H1 (cell line): ENCODE measurements around the gene NOD2. TPM values are rescaled to one million over a fixed set of nuclear protein-coding genes. Genes with fewer than 3 reads are reported as not detected.

Source experiments
- CTCF ChIA-PET: fragments of 300-600 bp; sonication (Branson Sonifier 250); formaldehyde crosslinking; loops from one replicate; lab custom pipeline; 2021; ENCODE audit not compliant: partially characterized antibody; lab: Charles Lee
- POLR2A ChIA-PET: fragments of 300-600 bp; sonication (Branson Sonifier 250); formaldehyde crosslinking; loops from one replicate; lab custom pipeline; 2021; ENCODE audit warnings: inconsistent platforms; ENCODE audit not compliant: partially characterized antibody; lab: Charles Lee
- DNase-seq, 2 experiments: peaks; one replicate each; pipeline versions ENCODE4 v3.0.0 to v3.0.0-alpha.2; 2010 to 2022; ENCODE audit warnings: low spot score in 2 of 2, low read depth in 1 of 2, mixed read lengths in 1 of 2
- FAIRE-seq: peaks from 2 replicates; lab custom pipeline; 2011; peaks lifted over from hg19 to GRCh38; lab: Jason Lieb, UNC
- H2AFZ ChIP-seq: 2 replicates; pipeline ENCODE4 v1.8.1; 2012; ENCODE audit warnings: low read length, inconsistent platforms
- H2AK5ac ChIP-seq: 2 replicates; pipeline ENCODE4 v1.6.1; 2013; ENCODE audit warnings: low read depth, low read length
- H2BK120ac ChIP-seq: replicated peaks from 2 replicates; pipeline ENCODE3; 2013; ENCODE audit warnings: low read depth, low read length, inconsistent platforms
- H2BK12ac ChIP-seq: 2 replicates; pipeline ENCODE4 v1.6.1; 2013; ENCODE audit warnings: low read depth, low read length
- H2BK15ac ChIP-seq: 2 replicates; pipeline ENCODE4 v1.6.1; 2013; ENCODE audit warnings: low read length
- H2BK20ac ChIP-seq: 2 replicates; pipeline ENCODE4 v1.6.1; 2013; ENCODE audit warnings: low read length
- H2BK5ac ChIP-seq: 2 replicates; pipeline ENCODE4 v1.6.1; 2013; ENCODE audit warnings: low read depth, low read length
- H3K14ac ChIP-seq: 2 replicates; pipeline ENCODE4 v1.6.1; 2013; ENCODE audit warnings: inconsistent platforms; ENCODE audit not compliant: insufficient read length
- H3K18ac ChIP-seq: 2 replicates; pipeline ENCODE4 v1.6.1; 2013; ENCODE audit warnings: low read length; ENCODE audit errors: extremely low read depth
- H3K23ac ChIP-seq: 2 replicates; pipeline ENCODE4 v1.6.1; 2013; ENCODE audit warnings: inconsistent platforms; ENCODE audit not compliant: insufficient read length
- H3K23me2 ChIP-seq: 2 replicates; pipeline ENCODE4 v1.6.1; 2013; ENCODE audit warnings: low read depth, low read length
- H3K27ac ChIP-seq: 2 replicates; pipeline ENCODE4 v1.6.1; 2011; ENCODE audit warnings: low read depth, low read length, inconsistent platforms
- H3K27me3 ChIP-seq, 4 experiments: replicated peaks in 1 of 4; 1 replicate in 1 of 4; 2 replicates in 3 of 4; pipeline versions ENCODE4 v1.6.1 to v1.8.1; 2011 to 2013; ENCODE audit warnings: low read length in 3 of 4, mild to moderate bottlenecking in 3 of 4, inconsistent platforms in 2 of 4, mixed read lengths in 2 of 4, moderate library complexity in 1 of 4; ENCODE audit not compliant: control insufficient read depth in 3 of 4, insufficient read depth in 3 of 4; ENCODE audit errors: extremely low read depth in 1 of 4
- H3K36me3 ChIP-seq, 4 experiments: 2 replicates each; pipeline versions ENCODE4 v1.6.1 to v1.8.1; 2011 to 2013; ENCODE audit warnings: mild to moderate bottlenecking in 4 of 4, low read length in 3 of 4, moderate library complexity in 2 of 4, control low read depth in 1 of 4, inconsistent platforms in 1 of 4; ENCODE audit not compliant: insufficient read depth in 4 of 4, control insufficient read depth in 2 of 4
- H3K4ac ChIP-seq: replicated peaks from 2 replicates; pipeline ENCODE3; 2013; ENCODE audit warnings: low read length, low read depth, mixed read lengths, inconsistent platforms; ENCODE audit not compliant: insufficient read length
- H3K4me1 ChIP-seq, 4 experiments: replicated peaks in 1 of 4; 1 replicate in 1 of 4; 2 replicates in 3 of 4; pipeline versions ENCODE4 v1.6.1 to v1.8.1; 2011 to 2013; ENCODE audit warnings: low read length in 3 of 4, inconsistent platforms in 2 of 4, mixed read lengths in 1 of 4; ENCODE audit not compliant: insufficient read depth in 4 of 4, control insufficient read depth in 3 of 4
- H3K4me2 ChIP-seq, 2 experiments: 2 replicates each; pipeline versions ENCODE4 v1.6.1 to v1.8.1; 2011 to 2013; ENCODE audit warnings: low read depth in 2 of 2, low read length in 2 of 2, control low read depth in 1 of 2, inconsistent platforms in 1 of 2, mild to moderate bottlenecking in 1 of 2; ENCODE audit not compliant: insufficient read depth in 1 of 2
- H3K4me3 ChIP-seq, 4 experiments: fragments of 200-600, 300-600 bp in 1 of 4; sonication (generic), shearing (Covaris generic), sonication (Bioruptor Twin) in 1 of 4; 2 replicates each; pipeline versions ENCODE4 v1.5.1 to v1.8.1; 2011 to 2016; ENCODE audit warnings: low read length in 4 of 4, low read depth in 3 of 4, control low read depth in 2 of 4, inconsistent platforms in 2 of 4, mild to moderate bottlenecking in 2 of 4, mixed read lengths in 1 of 4, moderate library complexity in 1 of 4; ENCODE audit not compliant: insufficient read depth in 2 of 4; ENCODE audit errors: extremely low read depth in 1 of 4
- H3K56ac ChIP-seq: replicated peaks from 2 replicates; pipeline ENCODE3; 2013; ENCODE audit warnings: low read depth, mild to moderate bottlenecking, mixed read lengths, low read length, inconsistent platforms; ENCODE audit not compliant: insufficient read length
- H3K79me1 ChIP-seq: 2 replicates; pipeline ENCODE4 v1.6.1; 2013; ENCODE audit warnings: low read depth, low read length, control low read depth
- H3K79me2 ChIP-seq, 2 experiments: 2 replicates each; pipeline versions ENCODE4 v1.6.1 to v1.8.1; 2012 to 2013; ENCODE audit warnings: low read length in 2 of 2, mild to moderate bottlenecking in 2 of 2, inconsistent platforms in 1 of 2; ENCODE audit not compliant: insufficient read depth in 2 of 2, control insufficient read depth in 1 of 2
- H3K9ac ChIP-seq, 4 experiments: replicated peaks in 1 of 4; 1 replicate in 1 of 4; 2 replicates in 3 of 4; pipeline versions ENCODE4 v1.6.1 to v1.8.1; 2011 to 2013; ENCODE audit warnings: low read depth in 3 of 4, low read length in 3 of 4, control low read depth in 2 of 4, mild to moderate bottlenecking in 2 of 4, moderate library complexity in 2 of 4, inconsistent platforms in 1 of 4; ENCODE audit errors: extremely low read depth in 1 of 4
- H3K9me3 ChIP-seq, 2 experiments: 2 replicates each; pipeline versions ENCODE4 v1.6.1 to v1.8.1; 2012 to 2013; ENCODE audit warnings: mild to moderate bottlenecking in 2 of 2, moderate library complexity in 2 of 2, control low read depth in 1 of 2, inconsistent platforms in 1 of 2, low read depth in 1 of 2, low read length in 1 of 2, mixed read lengths in 1 of 2; ENCODE audit not compliant: insufficient read depth in 2 of 2
- H4K20me1 ChIP-seq, 2 experiments: replicated peaks in 1 of 2; 2 replicates each; pipeline versions ENCODE3 to v1.8.1; 2011 to 2013; ENCODE audit warnings: inconsistent platforms in 2 of 2, low read length in 2 of 2, mild to moderate bottlenecking in 1 of 2; ENCODE audit not compliant: insufficient read depth in 2 of 2, control insufficient read depth in 1 of 2
- H4K5ac ChIP-seq: 2 replicates; pipeline ENCODE4 v1.6.1; 2013; ENCODE audit warnings: low read length, low read depth, mixed read lengths, inconsistent platforms; ENCODE audit not compliant: insufficient read length
- H4K8ac ChIP-seq: 2 replicates; pipeline ENCODE4 v1.8.0; 2013; ENCODE audit warnings: mild to moderate bottlenecking, moderate library complexity, low read length, inconsistent platforms; ENCODE audit not compliant: insufficient read depth; ENCODE audit errors: extremely low read depth
- H4K91ac ChIP-seq: replicated peaks from 2 replicates; pipeline ENCODE3; 2013; ENCODE audit warnings: low read length, mixed read lengths, inconsistent platforms; ENCODE audit not compliant: insufficient read length
- CBX8 ChIP-seq: fragments of 300-800, 300-1000 bp; sonication (generic); IDR thresholded peaks from 2 replicates; pipeline ENCODE4 v1.7.1; 2016; ENCODE audit warnings: low read depth, low read length, borderline replicate concordance
- FOSL1 ChIP-seq: IDR thresholded peaks from 2 replicates; pipeline ENCODE4 v1.6.1; 2011; ENCODE audit warnings: mild to moderate bottlenecking, low read depth, low read length, moderate library complexity; ENCODE audit not compliant: insufficient read depth
- NANOG ChIP-seq: IDR thresholded peaks from 2 replicates; pipeline ENCODE4 v1.6.1; 2011; ENCODE audit warnings: low read length, low read depth, mild to moderate bottlenecking, inconsistent platforms; ENCODE audit not compliant: insufficient read depth, poor library complexity, severe bottlenecking
- RAD21 ChIP-seq, 2 experiments: IDR thresholded peaks in 1 of 2; conservative IDR thresholded peaks in 1 of 2; 2 replicates each; pipeline ENCODE4 v1.6.1; 2011; ENCODE audit warnings: low read depth in 2 of 2, low read length in 2 of 2, improper control_type of control experiment in 1 of 2, inconsistent platforms in 1 of 2, mild to moderate bottlenecking in 1 of 2, moderate library complexity in 1 of 2
- TAF1 ChIP-seq: IDR thresholded peaks from 2 replicates; pipeline ENCODE4 v1.6.1; 2011; ENCODE audit warnings: mild to moderate bottlenecking, low read depth, low read length
- ZNF274 ChIP-seq: IDR thresholded peaks from 2 replicates; pipeline ENCODE4 v1.7.0; 2012; ENCODE audit warnings: low read length, borderline replicate concordance; ENCODE audit errors: extremely low read depth
- WGBS, 2 experiments: shearing (Covaris generic) in 1 of 2; methylation state at CpG; one replicate each; pipeline versions ENCODE4 v1.1.6 to v1.1.7; 2013 to 2015; ENCODE audit warnings: low lambda C conversion rate in 2 of 2, mixed read lengths in 2 of 2, inconsistent platforms in 1 of 2, low coverage in 1 of 2, missing lambda C conversion rate in 1 of 2; ENCODE audit not compliant: insufficient replicate concordance in 2 of 2, insufficient coverage in 1 of 2, insufficient read length in 1 of 2; ENCODE audit errors: extremely low coverage in 1 of 2, missing lambda C conversion rate in 1 of 2; 5-methylcytosine and 5-hydroxymethylcytosine counted together
- polyA plus RNA-seq, 7 experiments: library from polyadenylated mRNA; depleted of rRNA in 3 of 7; stranded (reverse) in 5 of 7; unstranded in 2 of 7; fragments of >200 nt in 5 of 7; fragments of 200-250 nt in 2 of 7; gene quantifications; 1 replicate in 5 of 7; 2 replicates in 1 of 7; 4 replicates in 1 of 7; pipeline versions ENCODE4 v1.2.1 to v1.2.3, GENCODE V29; 2011 to 2013; ENCODE audit warnings: missing spikeins in 2 of 7, mixed read lengths in 2 of 7
- total RNA-seq: library from RNA; stranded (reverse); fragmentation: NEBNext Ultra II Directional; extraction: Animal tissue kit (Norgen Biotek cat#: 25700); gene quantifications from 2 replicates; pipeline ENCODE4 v1.2.1, GENCODE V29; 2021

The NOD2 gene
- total and polyA plus RNA-seq, 2 of the 8 experiments (the other 6 are each of a cell fraction or from before 2014, with no cell fraction given): 0.37 to 0.42 TPM

GRCh38 chr16:50765260-50765659 lies 71.9 kb downstream of the NOD2 start:
- Histone ChIP-seq H3K4me2 (no peak overlapping the region), H4K8ac (no peak overlapping the region), H2BK20ac (no peak overlapping the region), H2BK120ac (no peak overlapping the region), H3K36me3 (no peaks in the 10 kb centered on the region; a peak in 1 of 8 replicates), H3K79me1 (no peaks in the 10 kb centered on the region), H3K27me3 (no peaks in the 10 kb centered on the region), H2BK15ac (no peak overlapping the region), H3K56ac (no peak overlapping the region), H3K9me3 (peaks cover 0 to 4% of the 10 kb centered on the region in 2 experiments; a peak in 2 of 4 replicates), H3K23ac (no peak overlapping the region), H3K18ac (no peak overlapping the region), H2AK5ac (no peak overlapping the region), H3K23me2 (no peaks in the 10 kb centered on the region), H2AFZ (no peak overlapping the region), H3K27ac (no peak overlapping the region), H4K20me1 (no peaks in the 10 kb centered on the region), H4K5ac (no peak overlapping the region), H3K9ac (no peak overlapping the region), H3K4me3 (no peak overlapping the region), H2BK12ac (no peak overlapping the region), H3K4me1 (no peaks in the 10 kb centered on the region), H4K91ac (no peak overlapping the region), H3K4ac (no peak overlapping the region), H3K14ac (no peak overlapping the region), H3K79me2 (no peaks in the 10 kb centered on the region), H2BK5ac (no peak overlapping the region)
- no peak for DNase-seq
- ChIA-PET POLR2A (no interaction called here), CTCF (interaction anchor here (0.9 to 1.2 kb wide), 2 partner anchors 16 to 97 kb away, joined by 3 to 4 read pairs; no protein-coding TSS in a partner anchor)
- FAIRE-seq: no peak
- 100% methylated on average over 1 of the region's 1 CpG; no CpG with 5 or more reads in 1 of the 2 experiments for whole genome bisulfite sequencing, 2 experiments
- no peak for TF ChIP-seq ZNF274
- no peak for TF ChIP-seq TAF1
- TF ChIP-seq CBX8: no peak
- TF ChIP-seq NANOG: no peak
- TF ChIP-seq RAD21 (IDR thresholded peaks at IDR 0.05 in 1 of 2, conservative IDR thresholded peaks at IDR 0.05 in 1 of 2; ENCODE audit: low read depth in 2 of 2, low read length in 2 of 2): no peak
- TF ChIP-seq FOSL1: no peak
